Smooth muscle cell of the brain vasculature (primary cell): ENCODE measurements around the gene DENND1A.
A peak's percentile ranks its signal among the peaks of the same experiment; 100 is the strongest.
"Not testable (repeated sequence)": the region's sequence is repeated elsewhere in the genome, so short reads cannot be mapped to it uniquely, and the experiment has no call there.

ENCODE experiments used
- DNase-seq: peaks from one replicate; pipeline ENCODE4 v3.0.0-alpha.2; 2012; ENCODE audit warnings: low read depth, low spot score

Gene DENND1A

DNA sequence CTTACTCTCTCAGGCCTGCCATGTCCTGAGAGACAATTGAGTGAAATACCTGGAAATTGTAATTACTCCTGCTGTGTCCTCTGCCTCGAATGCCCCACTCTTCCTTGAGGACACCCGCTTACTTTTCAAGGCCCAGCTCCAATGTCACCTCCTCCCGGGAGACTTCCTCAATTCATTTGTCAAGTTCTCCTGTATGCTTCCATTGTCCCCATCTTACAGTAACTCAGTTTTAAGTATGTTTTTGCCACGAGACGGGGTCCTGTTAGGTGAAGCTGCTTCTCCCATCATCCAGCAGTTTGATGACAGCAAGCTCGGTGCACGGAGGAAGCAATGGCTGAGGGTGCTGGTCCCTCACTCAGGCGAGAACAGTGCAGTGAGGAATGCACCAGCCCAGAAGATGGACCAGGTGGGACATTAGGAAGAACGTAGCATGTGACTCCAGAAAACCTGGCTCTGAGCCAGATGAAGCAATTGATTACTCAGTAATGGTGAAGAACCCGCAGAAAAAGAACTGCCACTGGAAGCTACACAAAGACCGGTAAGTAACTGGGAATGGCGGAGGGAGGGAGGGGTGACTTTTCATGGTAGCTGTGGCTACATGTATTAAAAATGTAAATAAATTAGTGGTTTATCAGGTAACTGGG lies 274.8 kb downstream of the DENND1A start:
- DNase-seq = no peak

DNA sequence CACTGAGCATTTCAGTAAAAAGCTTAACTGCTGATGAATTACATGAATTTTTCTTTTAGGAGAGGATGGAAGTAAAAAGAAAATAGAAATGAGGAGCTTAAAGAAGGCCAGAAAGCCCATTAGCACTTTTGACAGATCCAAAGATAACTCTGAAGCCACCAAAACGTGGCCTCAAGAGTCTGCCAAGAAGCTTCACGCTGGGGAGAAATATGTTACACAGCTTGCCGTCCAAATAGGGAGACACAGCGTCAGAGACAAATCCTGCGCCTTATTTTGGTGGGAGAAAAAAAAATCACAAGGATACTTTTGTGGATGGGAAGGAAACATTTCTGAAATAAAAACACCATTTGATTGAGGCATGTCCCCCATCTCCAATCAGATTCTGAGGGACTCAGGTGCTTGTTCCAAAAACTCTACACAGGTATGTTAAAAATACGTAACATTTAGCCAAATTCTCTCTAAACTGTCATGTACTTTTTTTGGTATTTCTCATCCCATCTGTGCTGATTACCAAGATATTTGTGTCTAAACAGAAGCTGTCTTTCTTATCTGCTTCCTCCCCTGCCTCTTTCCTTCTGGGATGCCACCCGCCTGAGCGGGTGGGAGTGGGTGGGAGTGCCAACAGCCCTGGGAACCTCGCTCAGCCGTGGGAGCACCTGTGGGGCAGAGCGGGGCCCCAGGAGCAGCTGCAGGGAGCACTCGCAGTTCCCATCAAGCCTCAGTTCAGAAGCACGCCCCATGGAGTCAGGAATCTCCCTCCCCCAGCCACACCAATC lies 275.5 kb downstream of the DENND1A start:
- DNase-seq = no peak

DNA sequence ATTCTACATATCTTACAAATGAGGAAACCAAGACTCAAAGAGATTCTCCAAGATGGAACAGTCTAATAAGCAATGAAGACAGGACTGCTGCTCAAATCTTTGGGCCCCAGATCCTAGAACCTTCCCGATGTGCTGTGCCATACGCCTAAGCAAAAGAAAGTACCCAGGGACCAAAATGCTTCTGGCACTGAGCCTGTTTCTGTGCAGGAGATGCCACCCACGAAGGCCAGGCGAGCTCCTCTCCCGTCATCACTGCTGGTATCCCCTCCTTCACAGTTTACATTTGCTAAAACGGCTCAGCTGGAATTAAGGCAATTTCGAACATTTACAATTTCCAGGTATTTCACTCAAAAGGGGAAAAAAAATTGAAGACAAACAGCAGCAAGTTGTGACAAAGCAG lies 277.5 kb downstream of the DENND1A start:
- no peak for DNase-seq

DNA sequence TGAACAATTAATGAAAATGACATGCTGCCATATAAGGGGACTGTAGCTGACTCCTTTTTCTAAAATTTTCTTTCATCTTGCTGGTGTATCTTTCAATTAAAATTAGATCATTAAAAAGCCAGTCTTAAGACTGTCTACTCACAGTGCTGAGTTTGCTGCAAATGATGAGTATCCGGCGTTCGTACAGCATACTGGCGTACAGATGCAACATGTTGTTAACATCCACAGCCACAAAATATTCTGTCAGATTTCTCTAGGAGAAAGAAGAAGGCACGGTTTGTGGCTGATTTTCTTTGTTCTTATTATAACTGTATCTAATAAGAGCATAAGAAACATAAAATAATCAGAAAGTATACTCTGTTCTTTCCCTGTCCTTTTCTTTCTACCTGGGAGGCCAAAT lies 278.1 kb downstream of the DENND1A start:
- no peak for DNase-seq

DNA sequence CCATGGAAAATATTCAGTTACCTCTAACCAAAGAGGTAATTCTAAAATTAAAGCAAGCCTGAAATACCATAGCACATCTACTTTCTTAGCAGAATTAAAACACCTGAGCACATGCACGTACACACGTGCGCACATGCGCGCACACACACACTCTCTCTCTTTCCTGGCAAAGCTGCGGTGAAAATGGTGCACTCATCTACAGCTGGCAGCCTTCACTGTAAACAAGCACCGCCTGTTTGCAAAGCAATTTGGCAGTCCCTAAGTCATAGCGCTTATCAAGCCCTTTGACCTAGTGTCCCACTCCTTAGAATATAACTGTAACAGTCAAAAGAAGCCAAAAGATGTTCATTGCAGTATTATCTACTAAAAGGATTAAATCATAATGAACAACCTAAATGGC lies 278.7 kb downstream of the DENND1A start:
- DNase-seq = no peak

DNA sequence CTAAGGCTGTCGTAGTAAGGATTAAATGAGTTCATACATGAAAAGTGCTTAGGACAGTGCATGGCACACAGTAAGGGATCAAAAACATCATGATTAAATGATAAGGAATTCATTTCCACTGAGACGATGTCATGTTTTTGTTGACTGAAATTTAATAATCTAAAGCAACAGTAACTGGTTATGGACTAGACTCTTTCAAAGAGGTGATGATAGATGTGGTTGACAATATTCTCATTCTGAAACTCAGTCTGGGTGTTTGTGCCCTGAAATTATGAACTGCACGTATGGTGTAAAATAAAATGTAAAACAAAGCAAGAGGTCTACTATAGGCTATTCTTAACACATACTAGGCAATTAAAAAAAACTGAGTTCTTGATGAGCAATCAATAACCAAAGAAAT lies 280.0 kb downstream of the DENND1A start:
- no peak for DNase-seq

DNA sequence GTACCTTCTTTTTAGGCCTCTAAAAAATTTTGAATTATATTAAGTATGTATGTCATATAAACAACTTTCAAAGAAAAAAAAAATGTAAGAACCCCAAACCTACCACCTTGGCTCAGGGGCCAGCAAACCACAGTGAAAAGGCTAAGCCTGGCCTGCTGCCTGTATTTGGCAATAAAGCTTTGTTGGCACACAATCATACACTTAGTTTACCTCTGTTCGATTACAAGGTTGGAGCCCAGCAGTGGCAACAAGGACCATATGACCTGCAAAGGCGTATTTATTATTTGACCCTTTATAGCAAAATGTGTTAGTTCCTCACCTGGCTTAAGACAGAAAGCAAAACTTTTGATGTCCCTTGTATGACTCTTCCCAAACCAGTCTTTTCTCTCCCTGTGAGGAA lies 282.8 kb downstream of the DENND1A start:
- DNase-seq = no peak

DNA sequence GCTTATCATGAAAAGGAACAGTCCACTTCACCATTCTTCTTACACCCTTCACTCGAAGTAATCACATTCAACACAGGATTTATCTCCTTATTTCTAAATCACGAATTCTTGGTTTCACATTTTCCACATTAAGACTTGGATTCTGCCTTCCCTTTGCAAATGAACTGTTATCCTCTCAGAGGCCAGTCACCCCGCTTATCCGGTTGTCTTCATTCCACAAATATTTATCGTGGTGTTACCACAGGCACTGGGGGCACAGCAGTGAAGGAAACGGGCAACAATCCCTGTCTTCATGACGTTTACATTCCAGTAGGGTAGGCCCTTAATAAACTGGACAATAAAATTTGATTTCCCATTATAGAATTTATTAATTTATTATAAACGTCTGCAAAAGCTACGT lies 284.2 kb downstream of the DENND1A start:
- no peak for DNase-seq

DNA sequence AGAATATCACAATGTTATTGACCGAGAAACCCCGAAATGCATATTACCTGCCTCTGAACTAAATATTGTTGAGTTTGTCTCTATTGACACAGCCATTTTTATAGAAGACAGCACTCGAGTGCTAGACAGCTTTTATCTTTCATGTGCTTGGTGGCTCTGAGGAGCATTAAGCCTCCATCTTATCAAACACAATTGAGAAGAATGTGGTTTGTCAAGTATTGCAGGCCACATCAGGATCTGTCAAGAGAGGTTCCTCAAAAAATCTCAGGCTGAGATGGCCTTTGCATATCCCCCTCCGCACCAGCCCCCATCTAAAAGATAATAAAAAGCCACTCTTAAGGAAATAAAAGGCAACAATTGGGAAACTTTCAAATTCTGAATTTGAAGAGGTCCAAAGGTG lies 284.8 kb downstream of the DENND1A start:
- DNase-seq = no peak

DNA sequence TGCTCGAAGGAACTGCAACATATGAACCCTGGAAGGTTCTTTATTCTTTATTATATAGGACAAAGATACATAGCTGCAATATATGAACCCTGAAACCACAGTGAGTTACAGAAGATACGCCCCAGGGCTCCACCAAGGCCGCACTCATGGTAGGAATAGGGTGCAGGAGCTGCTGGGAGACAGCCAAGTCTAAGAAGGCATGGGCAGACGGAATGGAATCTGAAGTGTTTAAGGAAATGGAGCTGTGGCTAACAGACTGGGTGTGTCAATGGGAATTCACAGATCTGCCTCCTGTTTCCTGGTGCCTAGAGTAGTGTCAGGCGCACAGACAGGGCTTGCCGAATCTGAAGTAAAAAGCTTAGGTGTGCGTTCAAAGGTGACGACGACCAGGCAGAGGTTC lies 286.4 kb downstream of the DENND1A start:
- DNase-seq = no peak

DNA sequence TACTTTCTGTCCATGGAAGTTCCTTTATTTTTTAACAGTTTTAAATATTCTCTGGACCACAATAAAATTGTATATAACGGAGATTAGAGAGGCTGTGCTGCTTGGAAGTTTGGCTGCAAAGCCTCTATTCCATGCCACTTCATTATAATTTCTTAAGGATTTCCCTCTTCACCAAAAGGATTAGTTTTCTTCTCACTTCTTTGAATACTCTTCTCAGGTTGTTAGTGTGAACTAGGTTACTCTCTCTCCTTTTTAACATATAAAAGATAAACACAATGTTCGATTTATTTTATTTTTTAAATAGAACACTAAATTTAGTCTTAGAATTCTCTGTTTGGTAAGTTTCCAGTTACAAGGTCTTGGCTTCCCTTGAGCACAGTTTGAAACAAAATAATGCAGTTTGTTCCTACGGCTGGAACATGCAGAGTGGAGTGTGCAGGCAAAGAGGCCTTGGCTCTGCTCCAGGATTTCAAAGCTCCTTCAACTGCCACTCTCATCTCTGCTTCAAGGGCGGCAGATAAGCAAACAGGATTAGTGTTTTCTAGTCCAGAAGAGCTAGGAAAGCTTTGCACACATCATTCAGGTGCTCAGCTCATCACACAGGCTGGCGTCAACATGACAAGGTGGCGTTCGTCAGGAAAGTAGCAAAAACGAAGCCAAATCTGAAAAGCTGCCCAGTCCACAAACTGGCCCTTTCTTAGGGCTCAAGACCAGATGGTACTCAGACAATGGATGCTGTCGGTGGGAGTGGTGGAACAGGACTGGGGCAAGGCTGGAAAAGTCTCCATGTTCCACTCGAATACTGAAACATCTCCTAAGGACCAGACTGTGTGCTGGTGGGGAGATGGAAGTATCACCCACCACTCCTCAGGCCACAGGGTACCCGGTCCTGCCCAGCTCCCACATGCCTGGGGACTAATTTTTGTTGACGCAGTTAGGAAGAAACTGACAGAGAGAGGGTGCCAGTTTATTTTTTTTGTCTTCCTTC lies 287.3 kb downstream of the DENND1A start:
- DNase-seq = peak; percentile 86

DNA sequence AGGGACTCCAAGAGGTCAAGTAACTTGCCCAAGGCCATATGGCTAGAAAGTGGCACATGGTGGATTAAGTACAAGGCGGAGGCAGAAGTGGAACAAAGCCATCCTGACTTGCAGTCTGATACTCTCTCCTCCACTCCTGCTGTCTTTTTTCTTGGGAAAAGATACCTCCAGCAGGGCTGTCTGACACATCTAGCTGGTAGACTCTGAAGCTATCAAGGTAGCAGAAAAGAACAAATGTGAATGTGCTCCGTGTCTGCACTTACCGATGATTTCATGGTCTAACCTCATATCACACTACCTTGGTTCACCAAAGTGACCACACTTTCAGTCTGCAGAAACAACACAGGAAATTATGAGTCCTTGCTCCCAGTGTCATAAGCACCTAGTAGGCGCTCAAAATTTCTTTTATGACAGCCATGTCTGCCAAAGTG lies 289.1 kb downstream of the DENND1A start:
- DNase-seq = no peak

DNA sequence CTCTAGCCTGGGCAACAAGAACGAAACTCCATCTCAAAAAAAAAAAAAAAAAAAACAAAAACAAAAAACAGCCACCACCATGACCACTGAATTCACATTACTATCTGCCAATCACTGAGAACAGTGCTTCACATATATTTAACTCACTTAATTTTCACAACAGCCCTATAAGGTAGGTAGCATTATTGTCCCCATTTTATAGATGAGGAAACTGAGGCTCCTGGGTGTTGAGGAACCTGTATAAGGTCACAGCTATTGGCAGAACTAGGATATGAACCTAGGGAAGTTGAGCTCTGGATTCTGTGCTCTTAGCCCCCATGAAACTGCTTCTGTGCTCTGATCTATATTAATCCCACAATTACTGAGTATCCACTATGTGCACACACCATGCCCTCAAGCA lies 290.2 kb downstream of the DENND1A start:
- DNase-seq = no peak

DNA sequence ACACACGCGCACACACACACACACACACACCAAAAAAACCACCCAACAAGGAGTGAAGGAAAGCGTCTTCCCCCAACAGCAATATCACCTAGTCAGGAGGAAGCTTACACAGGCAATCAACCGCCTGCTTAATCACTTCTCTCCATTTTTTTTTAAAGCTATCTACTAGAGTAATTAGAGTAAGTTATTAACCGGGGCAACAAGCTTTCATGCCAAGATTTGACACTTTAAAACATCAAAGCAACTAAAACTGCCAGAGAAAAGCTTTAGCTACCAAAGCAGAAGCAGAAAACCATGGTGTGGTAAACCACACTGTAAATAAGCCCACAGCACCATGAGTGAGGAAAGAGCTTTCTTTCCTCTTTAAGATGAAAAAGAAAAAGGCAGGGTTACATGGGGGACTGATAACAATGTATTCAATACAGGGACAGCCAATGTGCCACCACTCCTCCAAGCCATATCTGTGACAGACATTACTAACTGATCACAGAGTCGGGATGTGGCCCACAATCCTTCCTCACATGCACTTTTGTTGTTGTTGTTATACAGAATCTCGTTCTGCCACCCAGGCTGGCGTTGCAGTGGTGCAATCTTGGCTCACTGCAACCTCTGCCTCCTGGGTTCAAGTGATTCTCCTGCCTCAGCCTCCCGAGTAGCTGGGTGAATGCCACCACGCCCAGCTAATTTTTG lies 291.8 kb downstream of the DENND1A start:
- peak; percentile 4 for DNase-seq

DNA sequence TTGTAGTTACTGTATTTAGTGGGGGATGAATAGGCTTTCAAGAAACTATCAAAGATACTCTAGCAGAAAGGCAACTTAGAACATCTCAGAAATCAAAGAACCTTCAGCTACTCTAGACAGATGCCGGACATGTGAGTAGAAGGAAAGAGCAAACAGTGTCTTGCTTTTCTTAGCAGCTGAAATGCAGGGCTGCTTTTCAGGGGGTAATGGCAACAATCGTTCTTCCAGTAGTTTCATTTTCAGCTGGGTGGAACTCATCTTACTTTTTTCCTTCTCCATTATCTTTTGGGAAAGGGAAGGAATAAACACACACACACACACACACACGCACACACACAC lies 292.4 kb downstream of the DENND1A start:
- peak; percentile 53 for DNase-seq

DNA sequence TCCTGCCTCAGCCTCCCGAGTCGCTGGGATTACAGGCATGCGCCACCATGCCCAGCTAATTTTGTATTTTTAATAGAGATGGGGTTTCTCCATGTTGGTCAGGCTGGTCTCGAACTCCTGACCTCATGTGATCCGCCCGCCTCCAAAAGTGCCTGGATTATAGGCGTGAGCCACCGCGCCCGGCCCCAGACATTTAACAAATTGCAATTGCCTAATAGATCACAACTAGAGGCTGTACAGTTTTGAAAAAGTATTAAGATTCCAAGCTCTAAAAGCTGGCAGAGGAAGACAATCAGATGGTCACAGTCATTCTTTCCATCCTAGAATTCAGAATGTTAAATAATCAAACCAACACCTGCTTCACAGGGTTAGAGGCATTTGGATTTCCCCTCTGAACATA lies 293.1 kb downstream of the DENND1A start:
- DNase-seq = not testable (repeated sequence)

DNA sequence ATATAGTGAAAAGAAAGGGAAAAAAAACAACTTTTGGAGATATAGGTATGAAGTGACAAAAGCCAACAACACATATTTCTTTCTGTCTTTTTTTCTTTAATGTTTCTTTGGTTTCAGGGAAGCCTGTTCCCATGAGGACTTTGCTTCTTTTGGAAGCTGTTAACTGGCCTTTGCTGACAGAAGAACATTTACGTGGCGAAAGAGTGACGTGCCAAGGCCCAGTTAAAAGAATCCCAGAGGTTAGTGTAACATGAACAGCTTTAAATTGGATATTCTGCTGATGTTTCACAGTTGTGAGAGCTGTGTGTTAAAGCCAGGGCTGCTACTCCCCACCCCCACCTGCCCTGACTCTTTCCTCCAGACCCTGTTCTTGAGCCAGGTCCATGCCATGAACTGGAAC lies 298.1 kb downstream of the DENND1A start:
- DNase-seq = no peak

DNA sequence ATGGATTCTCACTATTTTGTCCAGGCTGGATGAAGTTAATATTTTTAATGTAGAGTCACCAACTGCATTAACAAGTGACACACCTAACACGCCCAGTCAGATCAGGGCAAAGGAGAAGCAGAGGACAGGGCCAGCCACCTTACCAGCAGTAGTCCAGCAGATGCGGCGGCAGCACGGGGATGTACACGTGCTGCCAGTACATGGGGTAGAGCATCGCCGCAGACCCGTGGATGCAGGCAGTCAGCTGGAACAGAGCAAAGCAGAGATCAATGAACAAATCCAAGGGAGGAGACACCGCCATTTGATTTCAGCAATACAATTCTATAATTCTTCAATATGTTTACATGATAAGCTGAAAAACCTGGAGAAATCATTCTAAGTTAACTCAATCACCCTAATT lies 299.7 kb downstream of the DENND1A start:
- DNase-seq = no peak

DNA sequence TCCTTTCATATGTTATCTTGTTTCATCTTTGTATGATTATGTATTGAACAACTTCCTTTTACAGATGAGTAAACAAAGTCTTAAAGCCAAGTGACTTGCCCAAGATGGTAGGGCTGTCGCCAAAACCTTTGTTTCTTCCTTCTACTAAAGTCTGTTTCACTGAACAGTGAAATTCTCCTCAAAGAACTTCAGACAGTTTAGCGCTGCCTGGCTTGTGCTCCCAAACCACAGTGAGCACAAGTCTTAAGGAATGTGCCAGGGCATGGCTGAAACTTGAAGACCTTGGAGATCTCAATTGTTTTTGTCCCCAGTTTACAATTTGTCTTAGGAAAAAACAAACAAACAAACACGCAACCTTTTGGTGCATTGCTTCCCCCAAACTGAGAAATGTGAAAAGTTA lies 300.4 kb downstream of the DENND1A start:
- no peak for DNase-seq

DNA sequence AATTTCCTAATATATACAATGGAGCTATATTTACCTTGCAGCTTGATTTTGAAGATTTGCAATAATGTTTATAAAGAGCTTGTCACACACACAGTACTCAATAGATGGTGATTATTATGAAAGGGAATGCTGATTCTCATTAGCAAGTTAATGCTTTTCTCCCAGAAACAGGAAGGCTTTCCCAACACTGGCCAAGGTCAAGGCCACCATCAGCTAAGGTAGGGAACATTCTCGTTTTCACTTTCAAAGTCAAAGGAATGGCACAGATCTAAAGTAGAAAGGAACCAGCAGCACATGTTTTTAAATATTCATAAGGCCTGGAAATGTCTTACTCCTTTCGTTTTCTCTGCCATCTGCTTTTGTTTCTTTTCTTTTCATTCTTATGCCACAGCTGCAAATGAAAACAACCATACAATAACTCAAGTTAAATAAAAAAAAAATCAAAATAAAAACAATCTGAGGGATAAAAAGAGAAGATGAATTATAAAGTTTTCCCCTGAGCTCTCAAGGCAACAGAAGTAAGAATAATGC lies 307.1 kb downstream of the DENND1A start:
- DNase-seq = no peak

DNA sequence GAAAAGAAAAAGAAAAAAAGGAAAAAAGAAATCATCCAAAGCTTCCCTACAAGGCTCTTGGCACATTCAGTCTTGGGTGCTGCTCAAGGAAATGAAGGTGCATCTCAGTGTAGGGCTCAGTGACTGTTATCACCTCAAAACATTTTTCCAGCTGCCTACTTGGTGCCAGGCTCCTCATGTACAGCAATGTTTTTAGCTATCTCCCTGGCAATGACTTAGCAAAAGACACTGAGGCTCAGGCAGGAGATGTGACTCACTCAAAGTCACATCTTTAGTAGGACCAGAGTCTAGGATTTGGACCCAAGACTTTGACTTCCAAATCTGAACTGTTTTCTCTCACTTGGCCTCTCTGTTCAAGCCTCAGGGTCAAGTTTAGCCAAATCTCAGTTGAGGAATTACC lies 309.7 kb downstream of the DENND1A start:
- DNase-seq = no peak
